Left ventricle myocardium inferior (tissue), 1 donor: ENCODE data around the gene SPTBN2. TPM values are rescaled to one million over a fixed set of nuclear protein-coding genes. Genes with fewer than 3 reads are reported as not detected.

Source experiments
- DNase-seq: peaks from one replicate; pipeline ENCODE4 v3.0.0-alpha.2; 2020
- H3K27ac ChIP-seq: fragments of 200-600 bp; replicated peaks from 2 replicates; pipeline ENCODE4 v1.8.0; 2021
- H3K27me3 ChIP-seq: fragments of 200-600 bp; 2 replicates; pipeline ENCODE4 v1.8.0; 2021; ENCODE audit warnings: low read depth
- H3K36me3 ChIP-seq: fragments of 200-600 bp; 2 replicates; pipeline ENCODE4 v1.8.0; 2021
- H3K4me1 ChIP-seq: fragments of 200-600 bp; 2 replicates; pipeline ENCODE4 v1.8.0; 2021
- H3K4me3 ChIP-seq: fragments of 200-600 bp; 2 replicates; pipeline ENCODE4 v1.8.0; 2021; ENCODE audit warnings: mild to moderate bottlenecking, moderate library complexity
- H3K9me3 ChIP-seq: fragments of 200-600 bp; replicated peaks from 2 replicates; pipeline ENCODE4 v1.8.0; 2021
- CTCF ChIP-seq: fragments of 200-600 bp; IDR thresholded peaks from 2 replicates; pipeline ENCODE4 v1.8.0; 2021; ENCODE audit warnings: antibody characterized with exemption, mild to moderate bottlenecking, borderline replicate concordance
- intact Hi-C: fragments of 100-400 bp; cut with micrococcal nuclease; formaldehyde crosslinking; loops from one replicate; pipeline ENCODE4 v1.11.0; 2022
- total RNA-seq: library from RNA; stranded (reverse); fragmentation: NEBNext Ultra II Directional; extraction: Animal tissue kit (Norgen Biotek cat#: 25700); gene quantifications from one replicate; pipeline ENCODE4 v1.2.1, GENCODE V29; 2021
- donor health status: DM: no; HTN: yes; CAD: no; lungs with severe emphysema.

The SPTBN2 gene
- total RNA-seq, 1 donor from 2014 or later = 0.77 TPM

GRCh38 chr11:66713746-66714480, 15.1 kb downstream of the SPTBN2 start:
- no peaks in the 10 kb centered on the region for H3K36me3 ChIP-seq
- TF ChIP-seq CTCF = no peak
- H3K4me3 ChIP-seq = no peak overlapping the region
- peaks cover 18% of the 10 kb centered on the region for H3K27me3 ChIP-seq
- DNase-seq = no peak
- intact Hi-C loops = loop anchor here (10.0 kb wide), 1 partner anchor 101 kb away; no protein-coding TSS in a partner anchor
- no peaks in the 10 kb centered on the region for H3K4me1 ChIP-seq
- H3K27ac ChIP-seq = no peak overlapping the region
- no peaks in the 10 kb centered on the region for H3K9me3 ChIP-seq

GRCh38 chr11:66710384-66710930, 18.6 kb downstream of the SPTBN2 start:
- intact Hi-C loops = loop anchor here (10.0 kb wide), 1 partner anchor 104 kb away; no protein-coding TSS in a partner anchor
- H3K9me3 ChIP-seq = no peaks in the 10 kb centered on the region
- DNase-seq = no peak

GRCh38 chr11:66708701-66709100, 20.3 kb downstream of the SPTBN2 start:
- intact Hi-C loops = no loop called here
- no peak for TF ChIP-seq CTCF
- Histone ChIP-seq H3K9me3 (no peaks in the 10 kb centered on the region), H3K4me1 (no peaks in the 10 kb centered on the region), H3K4me3 (no peak overlapping the region), H3K27ac (no peak overlapping the region), H3K36me3 (no peaks in the 10 kb centered on the region), H3K27me3 (no peaks in the 10 kb centered on the region)
- DNase-seq = no peak

More at GRCh38 chr11:66710384-66710930, 18.6 kb downstream of the SPTBN2 start:
- peaks cover 4% of the 10 kb centered on the region for H3K27me3 ChIP-seq
- H3K4me3 ChIP-seq = no peak overlapping the region
- no peak overlapping the region for H3K27ac ChIP-seq
- H3K4me1 ChIP-seq = no peaks in the 10 kb centered on the region
- no peaks in the 10 kb centered on the region for H3K36me3 ChIP-seq
- TF ChIP-seq CTCF = no peak

GRCh38 chr11:66708094-66708493, 20.9 kb downstream of the SPTBN2 start:
- H3K4me1 ChIP-seq = no peaks in the 10 kb centered on the region
- intact Hi-C loops = no loop called here
- H3K9me3 ChIP-seq = no peaks in the 10 kb centered on the region
- no peak for TF ChIP-seq CTCF
- DNase-seq = no peak
- no peak overlapping the region for H3K4me3 ChIP-seq
- no peaks in the 10 kb centered on the region for H3K27me3 ChIP-seq
- no peak overlapping the region for H3K27ac ChIP-seq
- no peaks in the 10 kb centered on the region for H3K36me3 ChIP-seq

- no peaks in the 10 kb centered on the region for H3K4me1 ChIP-seq
- no peaks in the 10 kb centered on the region for H3K9me3 ChIP-seq
- no peaks in the 10 kb centered on the region for H3K36me3 ChIP-seq
- intact Hi-C loops = no loop called here
- no peaks in the 10 kb centered on the region for H3K27me3 ChIP-seq
- TF ChIP-seq CTCF = no peak
- no peak overlapping the region for H3K27ac ChIP-seq
- no peak for DNase-seq
- no peak overlapping the region for H3K4me3 ChIP-seq
Measured at GRCh38 chr11:66707486-66707885, 21.5 kb downstream of the SPTBN2 start.
